H9 (cell line): ENCODE measurements around the gene RHBDL1. TPM values are rescaled to one million over a fixed set of nuclear protein-coding genes. Genes with fewer than 3 reads are reported as not detected.
A peak's percentile ranks its signal among the peaks of the same experiment; 100 is the strongest.

Experiments used
- DNase-seq: peaks from one replicate; pipeline ENCODE4 v3.0.0-alpha.2; 2017
- H2AFZ ChIP-seq: one replicate; pipeline ENCODE4 v1.6.1; 2013; ENCODE audit warnings: mild to moderate bottlenecking, low read length, control low read depth, moderate library complexity
- H2AK5ac ChIP-seq: 2 replicates; pipeline ENCODE4 v1.6.1; 2013; ENCODE audit warnings: low read length, control low read depth, mixed read lengths; ENCODE audit not compliant: insufficient read length
- H2BK120ac ChIP-seq: one replicate; pipeline ENCODE4 v1.6.1; 2013; ENCODE audit warnings: low read depth, mild to moderate bottlenecking, low read length, control low read depth, inconsistent platforms; ENCODE audit not compliant: poor library complexity, severe bottlenecking
- H2BK12ac ChIP-seq: 2 replicates; pipeline ENCODE4 v1.6.1; 2013; ENCODE audit warnings: low read length, control low read depth, mixed read lengths, low read depth; ENCODE audit not compliant: insufficient read length
- H2BK15ac ChIP-seq: 2 replicates; pipeline ENCODE4 v1.6.1; 2013; ENCODE audit warnings: low read depth, low read length, control low read depth
- H2BK20ac ChIP-seq: one replicate; pipeline ENCODE4 v1.6.1; 2013; ENCODE audit warnings: low read depth, mild to moderate bottlenecking, low read length, control low read depth, inconsistent platforms; ENCODE audit not compliant: poor library complexity, severe bottlenecking
- H2BK5ac ChIP-seq: 2 replicates; pipeline ENCODE4 v1.6.1; 2013; ENCODE audit warnings: low read length, control low read depth, mixed read lengths; ENCODE audit not compliant: insufficient read length
- H3K14ac ChIP-seq: 2 replicates; pipeline ENCODE4 v1.6.1; 2013; ENCODE audit warnings: low read length, control low read depth; ENCODE audit not compliant: insufficient read depth
- H3K18ac ChIP-seq: 2 replicates; pipeline ENCODE4 v1.6.1; 2013; ENCODE audit warnings: low read depth, mild to moderate bottlenecking, mixed read lengths, low read length, control low read depth; ENCODE audit not compliant: insufficient read length
- H3K23ac ChIP-seq: 2 replicates; pipeline ENCODE4 v1.6.1; 2013; ENCODE audit warnings: low read length, control low read depth, mixed read lengths, low read depth; ENCODE audit not compliant: insufficient read length
- H3K23me2 ChIP-seq: 2 replicates; pipeline ENCODE4 v1.6.1; 2013; ENCODE audit warnings: low read depth, mild to moderate bottlenecking, mixed read lengths, low read length, control low read depth; ENCODE audit not compliant: insufficient read length, poor library complexity, severe bottlenecking
- H3K27ac ChIP-seq: 2 replicates; pipeline ENCODE4 v1.5.1; 2013; ENCODE audit warnings: low read length, control low read depth, mixed read lengths, low read depth; ENCODE audit not compliant: insufficient read length
- H3K27me3 ChIP-seq: 2 replicates; pipeline ENCODE4 v1.6.1; 2013; ENCODE audit warnings: low read length, control low read depth, inconsistent platforms; ENCODE audit not compliant: insufficient read depth
- H3K4ac ChIP-seq: 2 replicates; pipeline ENCODE4 v1.6.1; 2013; ENCODE audit warnings: low read depth, mild to moderate bottlenecking, control low read depth, inconsistent platforms, low read length, moderate library complexity
- H3K4me1 ChIP-seq: 2 replicates; pipeline ENCODE4 v1.6.1; 2013; ENCODE audit warnings: low read length, control low read depth, inconsistent platforms; ENCODE audit not compliant: insufficient read depth
- H3K4me2 ChIP-seq: 2 replicates; pipeline ENCODE4 v1.6.1; 2013; ENCODE audit warnings: low read length, control low read depth, mixed read lengths; ENCODE audit not compliant: insufficient read length, insufficient read depth
- H3K56ac ChIP-seq: 2 replicates; pipeline ENCODE4 v1.6.1; 2013; ENCODE audit warnings: low read depth, mild to moderate bottlenecking, mixed read lengths, low read length, control low read depth; ENCODE audit not compliant: insufficient read length
- H3K79me1 ChIP-seq: 2 replicates; pipeline ENCODE4 v1.6.1; 2013; ENCODE audit warnings: low read depth, mild to moderate bottlenecking, moderate library complexity, low read length, control low read depth, inconsistent platforms; ENCODE audit not compliant: insufficient read depth, poor library complexity, severe bottlenecking
- H3K79me2 ChIP-seq: 2 replicates; pipeline ENCODE4 v1.6.1; 2013; ENCODE audit warnings: low read length, control low read depth, inconsistent platforms; ENCODE audit not compliant: insufficient read depth
- H3K9ac ChIP-seq: 2 replicates; pipeline ENCODE4 v1.6.1; 2013; ENCODE audit warnings: low read length, control low read depth, mixed read lengths; ENCODE audit not compliant: insufficient read length; ENCODE audit errors: extremely low read depth
- H3K9me3 ChIP-seq: one replicate; pipeline ENCODE4 v1.6.1; 2013; ENCODE audit warnings: low read depth, low read length, inconsistent platforms; ENCODE audit not compliant: control insufficient read depth
- H3T11ph ChIP-seq: one replicate; pipeline ENCODE4 v1.6.1; 2013; ENCODE audit warnings: mild to moderate bottlenecking, low read length, control low read depth, inconsistent platforms
- H4K20me1 ChIP-seq: one replicate; pipeline ENCODE4 v1.6.1; 2013; ENCODE audit not compliant: control insufficient read depth, insufficient read length, insufficient read depth
- H4K5ac ChIP-seq: 2 replicates; pipeline ENCODE4 v1.6.1; 2013; ENCODE audit warnings: low read depth, mild to moderate bottlenecking, mixed read lengths, low read length, control low read depth; ENCODE audit not compliant: insufficient read length
- H4K8ac ChIP-seq: replicated peaks from 2 replicates; pipeline ENCODE4 v1.6.1; 2013; ENCODE audit warnings: low read length, control low read depth, mixed read lengths, low read depth; ENCODE audit not compliant: insufficient read length
- H4K91ac ChIP-seq: 2 replicates; pipeline ENCODE4 v1.6.1; 2013; ENCODE audit warnings: low read depth, mild to moderate bottlenecking, moderate library complexity, mixed read lengths, low read length, control low read depth; ENCODE audit not compliant: insufficient read length
- H3K27ac Mint-ChIP-seq, 3 experiments: 2 replicates in 2 of 3; 3 replicates in 1 of 3; pipeline ENCODE4 v1.8.0; 2020 to 2021; ENCODE audit warnings: mixed read lengths in 3 of 3, mild to moderate bottlenecking in 1 of 3, moderate library complexity in 1 of 3
- H3K27me3 Mint-ChIP-seq: 2 replicates; pipeline ENCODE4 v1.8.0; 2021; ENCODE audit warnings: low read depth, mild to moderate bottlenecking, moderate library complexity, mixed read lengths
- H3K36me3 Mint-ChIP-seq, 3 experiments: 2 replicates in 2 of 3; 3 replicates in 1 of 3; pipeline ENCODE4 v1.8.0; 2020 to 2021; ENCODE audit warnings: low read depth in 3 of 3, mixed read lengths in 3 of 3; ENCODE audit not compliant: insufficient read depth in 1 of 3
- H3K4me1 Mint-ChIP-seq, 2 experiments: 2 replicates each; pipeline ENCODE4 v1.8.0; 2020; ENCODE audit warnings: mixed read lengths in 2 of 2
- H3K4me3 Mint-ChIP-seq, 2 experiments: 2 replicates in 1 of 2; 3 replicates in 1 of 2; pipeline ENCODE4 v1.8.0; 2020 to 2021; ENCODE audit warnings: mild to moderate bottlenecking in 2 of 2, mixed read lengths in 2 of 2, moderate library complexity in 1 of 2
- H3K9me3 Mint-ChIP-seq, 2 experiments: 2 replicates in 1 of 2; 3 replicates in 1 of 2; pipeline ENCODE4 v1.8.0; 2020; ENCODE audit warnings: mild to moderate bottlenecking in 2 of 2, mixed read lengths in 2 of 2, moderate library complexity in 1 of 2
- CTCF ChIP-seq: fragments of 200-600 bp; sonication (generic); conservative IDR thresholded peaks from 3 replicates; pipeline ENCODE4 v1.8.0; 2021; ENCODE audit warnings: antibody characterized with exemption, mild to moderate bottlenecking
- WGBS: extraction: QIAGEN DNeasy Blood & Tissue Kit; methylation state at CpG from one replicate; pipeline ENCODE4 v1.1.7; 2013; ENCODE audit warnings: missing lambda C conversion rate, low lambda C conversion rate, mixed read lengths; ENCODE audit not compliant: insufficient read length; ENCODE audit errors: extremely low coverage; 5-methylcytosine and 5-hydroxymethylcytosine counted together
- total RNA-seq: library from RNA; stranded (reverse); gene quantifications from 2 replicates; pipeline ENCODE4 v1.2.1, GENCODE V29; 2021

The RHBDL1 gene
- total RNA-seq, 1 experiment from 2014 or later, result 7.6 TPM

GRCh38 chr16:686459-687260 is 11.2 kb downstream of the RHBDL1 start:
- Histone ChIP-seq H3K27ac (no peak overlapping the region), H3K4ac (no peak overlapping the region), H3K27me3 (peaks cover 3% of the 10 kb centered on the region; the same call in 1 of the 2 replicates), H4K5ac (no peak overlapping the region), H2BK120ac (no peak overlapping the region), H3K9me3 (no peaks in the 10 kb centered on the region), H4K8ac (no peak overlapping the region), H2BK15ac (no peak overlapping the region), H4K20me1 (no peaks in the 10 kb centered on the region), H3K23me2 (peaks cover 14% of the 10 kb centered on the region), H4K91ac (no peak overlapping the region), H2BK5ac (no peak overlapping the region), H3K9ac (no peak overlapping the region), H3T11ph (no peak overlapping the region), H3K4me1 (no peaks in the 10 kb centered on the region), H3K18ac (no peak overlapping the region), H3K23ac (no peak overlapping the region), H3K79me2 (peaks cover 2% of the 10 kb centered on the region; the same call in 1 of the 2 replicates), H2AFZ (no peak overlapping the region), H3K56ac (no peak overlapping the region), H2BK20ac (no peak overlapping the region), H3K4me2 (no peak overlapping the region), H3K79me1 (no peaks in the 10 kb centered on the region), H2AK5ac (no peak overlapping the region), H2BK12ac (no peak overlapping the region), H3K14ac (no peak overlapping the region)
- Mint-ChIP-seq H3K9me3 (no peaks in the 10 kb centered on the region; a peak in 1 of 5 replicates), H3K36me3 (peaks cover 10 to 39% (median 37%) of the 10 kb centered on the region in 3 experiments; a peak in 6 of 7 replicates), H3K4me3 (0 out of 5 replicates have a peak overlapping the region, but pooled peaks of 1 of the 2 experiments have one; percentile 32), H3K27me3 (peaks cover 11% of the 10 kb centered on the region), H3K4me1 (peaks cover 9 to 19% of the 10 kb centered on the region in 2 experiments), H3K27ac (no peak overlapping the region)
- no peak for DNase-seq
- TF ChIP-seq CTCF, result no peak
- no CpG with 5 or more reads among the region's 51 CpGs for WGBS
